ENCODE measurements around the gene PARVA. TPM values are rescaled to one million over a fixed set of nuclear protein-coding genes. Genes with fewer than 3 reads are reported as not detected.

PARVA gene
- total and polyA plus RNA-seq, 2 of the 8 experiments (the other 6 are each of a cell fraction or from before 2014, with no cell fraction given): 3.1 to 13.5 TPM

GRCh38 chr11:12480401-12480800, 103.0 kb downstream of the PARVA start (continued):
- TF ChIP-seq CHD7 (IDR thresholded peaks at IDR 0.05; ENCODE audit: insufficient replicate concordance, low read length): no peak
- no peak for TF ChIP-seq ASH2L (IDR thresholded peaks at IDR 0.05; ENCODE audit: low read length)

Data from H1 (cell line).